Stimulated activated CD8-positive, alpha-beta memory T cell treated with anti-CD3 and anti-CD28 coated beads, Interleukin-15, amount 100 ng/mL, for 1 hour (primary cell): ENCODE measurements around the gene HHLA2.

ENCODE experiments used
- DNase-seq: peaks from one replicate; pipeline ENCODE4 v3.0.0-alpha.2; 2020; ENCODE audit warnings: low read depth

The HHLA2 gene

DNA sequence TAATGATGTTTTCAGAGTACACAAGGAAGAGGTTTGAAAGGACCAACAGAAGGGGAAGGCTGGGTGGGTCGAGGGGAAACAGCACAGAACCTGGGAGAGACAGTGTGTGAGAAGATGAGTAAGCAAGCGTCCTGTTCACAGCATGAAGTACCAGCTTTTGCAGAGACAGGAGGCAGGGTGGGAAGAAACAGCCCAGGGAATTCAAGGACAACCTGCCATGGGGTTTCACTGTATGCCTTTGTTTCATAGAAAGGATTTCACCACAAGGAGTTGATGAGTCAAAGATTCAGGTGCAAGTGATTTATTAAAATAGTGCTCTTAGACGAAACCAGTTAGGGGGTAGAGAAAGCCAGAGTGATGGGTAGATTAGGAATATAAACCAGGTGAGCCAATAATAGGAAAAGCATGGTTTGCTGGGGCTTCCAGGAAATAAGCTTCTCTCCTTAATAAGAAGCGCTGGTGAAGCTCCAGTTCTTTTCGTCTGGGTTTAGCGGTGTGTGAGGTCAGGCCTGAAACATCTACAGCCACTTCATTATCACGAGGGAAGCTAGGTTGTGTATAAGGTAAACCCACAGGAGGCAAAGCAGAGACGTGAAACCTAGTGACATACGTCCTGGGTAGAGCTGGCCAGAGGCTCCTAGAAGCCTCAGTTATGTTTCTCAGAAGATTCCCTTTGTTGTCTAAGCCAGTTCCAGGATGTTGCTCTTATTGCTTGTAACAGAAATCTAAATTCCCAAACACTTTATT lies 3.9 kb downstream of the HHLA2 start:
- no peak for DNase-seq

DNA sequence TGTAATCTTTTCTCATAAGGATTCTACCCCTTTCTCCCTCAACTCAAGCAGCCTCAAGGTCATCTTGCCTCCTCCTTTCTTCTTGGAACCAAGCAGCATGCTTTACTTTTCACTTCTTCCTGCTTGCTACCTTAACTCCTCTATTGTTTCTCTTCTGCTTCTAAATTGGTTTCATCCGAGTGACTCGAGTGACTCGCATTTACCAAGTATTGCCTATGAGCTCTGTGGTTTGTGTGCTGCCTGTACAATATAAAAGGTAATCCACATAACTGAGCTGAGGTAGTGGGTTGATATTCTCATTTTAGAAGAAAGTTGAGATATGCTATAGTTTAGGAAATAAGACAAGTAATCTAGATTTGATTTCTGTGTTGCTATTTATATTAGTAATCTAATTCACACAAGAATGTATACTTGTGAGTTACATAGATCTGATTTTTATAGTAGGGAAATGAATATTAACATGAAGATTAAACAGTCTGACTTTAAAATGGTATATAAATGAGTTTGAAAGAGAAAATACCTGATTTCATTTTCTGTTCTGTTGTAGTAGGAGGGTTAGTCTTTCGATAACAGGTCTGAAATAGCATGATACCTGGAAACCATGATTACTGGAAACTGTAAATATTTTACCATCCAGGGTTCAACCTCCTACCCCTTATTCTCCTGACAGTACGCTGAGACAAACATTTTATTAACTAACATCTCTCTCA lies 5.5 kb downstream of the HHLA2 start:
- no peak for DNase-seq

DNA sequence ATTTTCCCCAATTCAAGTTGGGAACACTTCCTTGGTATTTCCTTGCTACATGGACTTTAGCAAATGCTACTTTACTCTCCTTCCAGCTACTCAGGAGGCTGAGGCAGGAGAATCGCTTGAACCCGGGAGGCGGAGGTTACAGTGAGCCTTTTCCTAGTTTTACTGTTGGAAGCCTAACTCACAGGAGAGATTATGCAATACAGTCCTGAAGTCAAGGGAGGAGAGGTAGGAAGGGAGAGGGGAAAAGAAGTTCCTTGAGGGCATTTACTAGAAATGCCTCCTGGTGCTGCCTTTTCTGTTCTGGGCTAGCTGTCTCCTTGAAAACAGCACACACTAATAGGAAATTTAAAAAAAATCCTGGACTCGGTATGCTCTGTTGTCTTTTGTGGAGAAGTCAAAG lies 6.2 kb downstream of the HHLA2 start:
- no peak for DNase-seq

DNA sequence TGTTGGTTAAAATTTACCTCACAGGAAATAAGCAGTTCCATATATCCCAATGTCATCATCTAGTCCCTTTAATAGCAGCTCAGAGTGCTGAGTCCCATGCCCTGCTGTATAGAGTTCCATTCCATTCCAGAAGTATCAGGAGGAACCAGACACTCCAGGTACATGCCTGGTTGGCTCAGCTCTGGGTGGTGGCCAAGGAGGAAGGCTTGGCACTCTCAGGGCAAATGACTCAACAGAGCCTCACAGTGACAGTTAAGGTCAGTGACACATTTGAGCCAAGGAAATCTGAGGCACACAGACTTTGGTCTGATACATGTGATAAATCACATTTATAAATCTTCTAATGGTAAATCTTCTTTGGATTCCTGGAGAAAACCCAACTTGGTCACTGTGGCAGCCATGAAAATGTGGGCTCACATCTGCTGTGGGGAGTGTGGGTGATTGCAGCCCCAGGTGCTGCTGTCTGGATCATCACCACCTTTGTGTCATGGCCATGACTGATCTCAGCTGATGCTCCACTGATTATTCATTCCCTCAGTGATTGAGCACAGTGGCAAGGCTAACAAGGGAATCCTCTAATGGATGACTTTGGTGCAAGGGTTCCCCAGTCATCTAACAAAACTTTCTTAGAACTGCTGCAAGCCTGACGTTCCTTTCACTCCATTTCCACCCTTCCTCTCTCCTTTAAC lies 9.3 kb downstream of the HHLA2 start:
- DNase-seq, result no peak

DNA sequence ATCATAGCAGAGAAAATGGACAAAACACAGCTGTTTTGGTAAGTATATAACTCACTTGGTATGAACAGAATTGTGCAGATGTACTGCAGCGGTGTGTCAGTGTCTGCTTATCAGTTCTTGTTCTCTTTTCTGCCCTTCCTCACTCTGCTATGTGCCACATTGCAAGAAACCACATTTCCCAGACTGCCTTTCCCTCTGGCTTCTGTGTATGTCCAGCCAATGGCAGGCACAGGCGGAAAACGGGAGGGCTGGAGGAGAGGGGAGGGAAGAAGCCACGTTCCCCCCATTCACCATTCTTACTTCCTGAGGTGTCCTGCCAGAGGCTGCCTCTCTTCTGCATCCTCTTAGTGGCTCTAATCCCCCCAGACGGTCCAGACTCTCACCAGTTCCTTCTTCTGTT lies 15.4 kb downstream of the HHLA2 start:
- DNase-seq, result no peak

DNA sequence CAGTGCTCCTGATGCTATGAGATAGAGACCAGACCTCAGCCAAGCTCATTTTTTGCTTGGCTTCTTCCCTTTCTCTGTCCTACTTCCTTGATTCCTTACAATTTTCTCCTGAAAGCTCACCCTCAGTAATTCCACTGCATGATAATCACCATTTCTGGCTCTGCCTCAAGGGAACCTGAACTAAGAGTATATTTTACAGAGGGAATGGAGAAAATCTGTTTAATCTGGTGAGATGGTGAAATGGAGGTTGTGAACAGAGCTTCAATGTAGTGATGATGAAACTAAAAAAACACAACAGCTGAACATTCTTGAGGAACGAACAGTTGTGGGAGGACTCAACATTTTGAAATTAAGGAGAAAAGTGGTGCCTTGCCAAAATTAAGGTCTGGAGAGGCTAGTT lies 16.3 kb downstream of the HHLA2 start:
- DNase-seq, result no peak

DNA sequence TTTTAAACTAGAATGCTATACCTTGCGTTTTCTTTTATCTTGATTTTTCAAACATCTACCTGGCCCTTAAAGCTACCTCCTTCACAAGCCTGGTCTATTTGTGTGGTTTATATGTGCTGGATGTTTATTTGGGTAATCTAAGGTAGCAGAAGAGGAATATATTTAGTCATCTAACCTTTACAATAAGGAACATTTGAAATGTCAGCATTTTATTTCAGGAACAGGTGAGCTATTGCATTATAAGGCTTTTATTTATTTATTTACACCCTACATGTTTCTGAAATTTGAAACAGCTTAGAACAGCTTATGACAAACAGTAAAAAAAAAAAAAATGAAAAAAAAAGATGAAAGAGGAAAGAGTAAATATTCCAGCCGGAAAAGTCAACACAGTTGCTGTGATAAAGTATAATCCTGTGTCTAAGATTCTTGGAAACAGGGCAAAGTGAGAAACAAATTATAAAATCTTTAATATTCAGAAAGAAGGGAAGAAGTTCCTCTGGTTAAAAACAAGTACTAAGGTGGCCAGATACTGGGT lies 19.5 kb downstream of the HHLA2 start:
- no peak for DNase-seq

DNA sequence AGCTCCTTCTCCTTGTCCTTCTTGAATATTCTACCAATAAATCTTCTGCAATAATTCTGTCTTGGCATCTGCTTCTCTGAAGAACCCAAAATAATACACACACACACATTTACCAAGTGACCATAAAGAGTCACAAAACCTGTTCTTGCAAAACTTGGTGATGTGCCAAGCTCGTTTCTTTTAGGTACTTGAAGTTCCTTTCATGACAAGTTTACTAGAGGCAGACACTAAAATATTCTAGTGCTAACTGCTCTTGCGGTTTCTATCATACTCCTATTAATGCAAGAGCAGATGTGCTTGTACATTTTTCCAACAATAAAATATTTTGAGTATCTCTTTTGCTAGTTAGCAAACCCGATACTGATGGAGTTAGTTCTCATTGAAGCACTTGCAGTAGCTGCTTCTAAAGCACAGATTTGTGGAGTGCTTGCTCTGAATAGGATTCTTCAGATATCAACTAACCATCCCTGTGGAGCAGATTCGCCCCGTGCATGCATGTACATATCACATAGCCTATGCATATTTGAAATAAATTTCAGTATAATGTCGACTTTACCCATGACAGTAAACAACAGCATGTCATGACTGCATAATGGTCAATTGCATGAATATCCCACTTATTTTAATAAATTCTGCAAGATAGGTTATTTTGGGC lies 23.2 kb downstream of the HHLA2 start:
- DNase-seq, result no peak

DNA sequence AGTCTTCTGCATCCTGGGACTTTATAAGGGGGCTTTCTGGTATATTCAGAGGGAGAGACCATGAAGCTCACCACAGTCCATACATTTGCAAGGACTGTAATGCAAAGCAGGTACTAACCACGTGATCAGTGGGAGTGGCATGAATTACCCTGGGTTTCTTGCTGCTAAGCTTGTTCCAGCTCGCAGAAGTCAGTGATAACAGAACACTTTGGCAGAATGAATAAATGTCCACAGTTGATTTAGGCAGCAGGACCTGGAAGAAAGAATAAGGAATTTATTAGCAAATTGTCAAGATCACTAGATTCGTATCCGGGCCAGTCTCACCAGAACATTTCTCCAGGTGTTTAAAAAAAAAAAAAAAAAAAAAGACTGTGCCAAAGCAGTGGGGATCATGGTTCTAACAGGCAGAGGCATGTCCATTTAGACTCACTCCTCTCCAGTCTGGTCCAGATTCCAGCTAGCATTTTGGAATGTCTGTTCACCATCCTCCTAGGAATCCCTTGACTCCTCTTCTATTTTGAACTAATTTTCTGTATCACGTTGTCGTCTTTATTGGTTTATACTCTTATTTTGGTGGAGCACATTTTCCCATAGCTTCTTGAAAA lies 24.5 kb downstream of the HHLA2 start:
- no peak for DNase-seq

DNA sequence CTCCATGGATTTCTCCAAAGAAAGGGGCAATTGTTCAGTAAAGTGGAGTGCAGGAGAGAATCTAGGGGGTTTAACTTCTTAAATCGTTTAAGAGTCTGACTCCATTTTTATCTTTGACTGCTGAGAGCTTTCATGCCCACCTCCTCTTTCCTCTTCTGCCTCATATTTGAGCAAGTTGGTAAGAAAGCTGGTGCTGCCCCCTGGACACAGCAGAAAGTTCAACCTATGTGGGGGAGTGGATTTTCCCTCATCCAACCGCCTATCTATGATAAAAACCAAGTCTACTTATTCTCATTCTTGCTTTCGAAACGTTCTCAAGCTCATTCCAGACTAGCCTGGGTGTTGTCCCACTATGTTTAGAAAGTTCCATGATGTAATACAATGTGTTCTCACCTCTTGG lies 26.0 kb downstream of the HHLA2 start:
- DNase-seq, result no peak

DNA sequence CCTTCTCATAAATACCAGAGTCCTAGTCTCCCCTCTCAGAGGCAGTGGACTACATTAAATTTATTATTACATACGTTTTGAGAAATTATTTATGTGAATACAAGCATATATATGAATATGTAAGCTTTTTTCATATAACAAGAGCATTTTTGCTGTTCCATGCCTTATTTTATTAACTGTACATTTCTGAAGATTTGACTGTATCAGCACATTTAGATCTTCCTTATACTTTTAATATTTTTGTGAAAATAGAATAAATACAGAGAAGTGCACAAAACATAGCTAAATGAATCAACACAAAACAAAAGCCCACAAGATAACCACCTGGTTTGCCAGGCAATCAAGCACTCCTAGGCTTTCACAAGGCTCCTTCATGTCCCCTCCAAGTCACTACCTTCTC lies 27.8 kb downstream of the HHLA2 start:
- DNase-seq, result no peak

DNA sequence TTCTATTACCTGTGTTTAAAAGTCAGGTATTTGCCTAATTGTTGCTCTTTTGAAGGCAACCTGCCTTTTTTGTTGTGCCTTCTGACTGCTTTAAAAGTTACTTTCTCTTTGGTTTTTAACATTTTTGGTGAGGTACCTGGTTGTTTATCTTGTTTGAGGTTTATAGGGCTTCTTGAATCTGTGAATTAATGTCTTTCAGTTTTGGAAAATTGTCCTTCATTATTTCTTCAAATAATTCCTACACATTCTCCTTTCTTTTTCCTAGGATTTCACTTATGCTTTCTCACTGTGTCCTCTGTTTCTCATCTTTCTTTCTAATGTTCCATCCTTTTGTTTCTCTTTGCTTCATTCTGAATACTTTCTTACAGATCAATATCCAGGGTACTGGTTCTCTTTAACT lies 30.8 kb downstream of the HHLA2 start:
- no peak for DNase-seq

DNA sequence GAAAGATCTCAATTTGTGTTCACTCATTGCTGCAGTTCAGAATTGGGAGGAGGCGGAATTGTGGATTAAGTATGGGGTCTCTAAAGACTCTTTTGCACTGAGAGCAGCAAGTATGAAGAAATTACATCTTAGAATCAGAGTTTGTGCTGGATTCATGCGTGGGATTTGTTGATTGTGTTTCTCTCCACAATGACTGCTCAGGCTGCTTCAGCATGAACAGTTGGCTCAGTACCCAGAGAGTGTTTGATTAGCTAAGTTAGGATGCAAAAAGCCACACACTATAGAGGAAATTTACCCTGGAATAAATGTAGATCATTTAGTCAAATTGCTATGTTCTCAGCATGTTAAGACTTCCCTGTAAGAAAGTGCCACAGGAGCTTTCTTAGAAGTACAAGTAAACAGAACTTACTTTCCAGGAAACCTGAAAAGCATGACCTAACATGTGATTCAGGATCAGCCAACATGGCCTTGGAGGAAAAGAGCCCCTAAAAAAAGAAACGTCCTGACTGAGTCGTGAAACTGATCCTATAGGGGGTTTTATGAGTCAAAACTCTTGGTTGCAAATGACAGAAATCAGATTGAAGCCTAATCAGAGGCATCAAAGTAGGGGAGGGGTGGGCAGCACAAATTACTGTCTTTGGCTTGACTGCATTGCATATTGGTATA lies 32.6 kb downstream of the HHLA2 start:
- DNase-seq, result no peak

DNA sequence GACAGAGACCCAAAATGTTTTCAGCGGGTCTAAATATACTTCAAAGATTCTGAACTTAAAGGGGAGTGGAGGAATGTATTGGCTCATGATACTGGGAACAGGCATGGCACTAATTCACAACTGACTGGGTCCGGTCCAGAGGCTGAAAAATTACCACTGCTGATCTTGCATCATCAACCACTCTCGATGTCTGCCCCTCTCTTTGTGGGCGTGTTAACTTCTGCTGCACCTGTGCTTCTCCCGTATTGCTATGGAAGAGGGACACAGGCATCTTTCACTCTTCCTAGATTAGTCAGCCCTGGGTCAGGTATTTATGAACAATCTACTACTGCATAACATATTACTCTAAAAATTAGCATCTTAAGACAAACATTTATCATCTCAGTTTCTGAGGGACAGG lies 33.2 kb downstream of the HHLA2 start:
- no peak for DNase-seq

DNA sequence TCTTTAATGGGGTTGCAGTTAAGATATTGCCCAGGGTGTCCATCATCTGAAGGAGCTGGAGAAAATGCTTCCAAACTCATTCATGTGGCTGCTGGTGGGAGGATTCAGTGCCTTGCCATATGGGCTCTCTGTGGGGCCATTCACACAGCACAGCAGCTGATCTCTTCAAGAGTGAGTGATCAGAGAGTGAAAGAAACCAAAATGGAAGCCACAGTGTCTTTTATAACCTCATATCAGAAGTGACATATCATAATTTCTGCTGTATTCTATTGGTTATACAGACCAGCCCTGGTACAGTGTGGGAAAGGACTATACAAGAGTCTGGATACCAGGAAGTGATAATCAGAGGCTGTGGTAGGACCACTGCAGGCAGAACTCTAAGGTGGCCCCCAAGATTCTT lies 33.6 kb downstream of the HHLA2 start:
- DNase-seq, result no peak

DNA sequence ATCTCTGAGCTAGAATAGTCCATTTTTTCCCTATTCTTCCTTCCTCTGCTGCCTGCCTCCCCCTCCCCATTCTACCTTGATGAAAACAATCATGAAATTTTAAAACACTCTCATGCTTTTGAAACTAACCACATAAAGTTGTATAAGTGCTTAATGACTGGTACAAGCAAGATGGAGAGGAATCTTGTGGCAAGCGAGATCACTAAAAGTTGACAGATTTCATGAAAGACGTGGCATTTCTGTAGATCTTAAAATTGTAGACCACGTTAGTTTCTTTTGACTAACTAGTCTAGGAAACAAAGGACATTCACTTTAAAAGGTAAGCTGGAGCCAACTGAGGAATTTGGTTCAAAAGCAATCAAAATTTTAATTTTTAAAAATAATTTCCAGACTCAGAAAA lies 35.4 kb downstream of the HHLA2 start:
- DNase-seq, result no peak

DNA sequence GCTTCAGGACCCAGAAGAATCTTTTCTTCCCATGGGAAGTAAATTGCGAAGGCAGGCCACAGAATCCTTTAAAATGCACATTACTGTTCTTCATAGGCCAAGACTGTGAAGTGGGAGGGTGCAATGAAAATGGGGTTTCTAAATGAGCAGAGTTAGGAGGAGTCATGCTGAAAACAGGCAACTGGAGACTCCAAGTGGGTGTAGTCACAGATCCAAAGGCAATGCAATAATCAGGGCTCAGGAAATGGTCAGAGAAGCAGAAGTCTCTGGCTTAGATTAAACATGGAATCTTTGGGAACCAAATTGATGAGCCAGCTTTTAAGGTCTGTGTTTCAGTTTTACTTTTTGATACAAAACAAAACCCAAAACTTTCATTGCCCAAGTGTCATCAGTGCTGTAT lies 37.6 kb downstream of the HHLA2 start:
- no peak for DNase-seq

DNA sequence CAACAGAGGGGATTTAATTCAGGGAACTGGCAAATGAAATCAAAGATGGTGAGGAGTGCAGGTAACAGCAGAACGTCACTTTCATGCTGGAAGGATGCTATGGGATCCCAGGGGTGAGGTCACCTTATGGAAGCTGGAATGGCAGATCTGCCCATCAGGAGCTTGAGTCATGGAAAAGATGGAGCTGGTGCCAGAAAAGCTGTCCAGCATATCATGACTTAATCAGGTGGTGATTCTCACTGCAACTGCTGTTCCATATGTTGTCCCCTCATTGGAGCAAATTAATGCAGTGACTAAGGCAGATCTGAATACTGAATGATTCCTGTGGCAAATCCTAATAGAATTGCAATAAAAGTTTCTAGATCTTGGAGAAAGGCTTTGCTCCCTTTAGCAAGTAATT lies 38.4 kb downstream of the HHLA2 start:
- no peak for DNase-seq

DNA sequence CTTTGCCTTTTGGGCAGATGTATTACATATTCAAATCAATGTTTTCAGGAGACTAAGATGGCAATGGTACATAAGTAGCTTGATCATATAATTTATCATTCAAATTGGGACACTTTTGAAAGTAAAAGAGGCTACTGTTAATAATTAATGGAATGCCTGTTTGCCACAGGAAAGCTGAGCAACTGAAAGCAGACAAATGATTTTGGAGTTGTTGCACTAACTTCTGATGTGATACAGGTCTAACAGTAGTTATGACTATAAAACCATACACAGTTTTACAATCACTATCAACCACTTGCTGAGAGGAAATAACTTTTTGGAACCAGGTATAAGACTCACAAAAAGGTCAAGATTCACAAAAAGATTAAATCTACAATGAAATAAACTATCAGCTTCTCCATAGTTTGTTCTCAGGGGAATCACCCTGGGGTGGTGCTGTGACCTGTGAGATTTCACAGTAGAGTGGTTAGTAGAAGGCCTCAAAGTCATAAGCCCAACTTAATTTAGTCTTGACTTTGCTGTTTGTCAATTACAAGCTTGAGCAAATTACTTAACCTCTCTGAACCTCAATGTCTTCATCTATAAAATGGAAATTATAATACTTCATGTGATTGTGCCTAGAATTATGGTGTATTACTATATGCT lies 42.7 kb downstream of the HHLA2 start:
- no peak for DNase-seq

DNA sequence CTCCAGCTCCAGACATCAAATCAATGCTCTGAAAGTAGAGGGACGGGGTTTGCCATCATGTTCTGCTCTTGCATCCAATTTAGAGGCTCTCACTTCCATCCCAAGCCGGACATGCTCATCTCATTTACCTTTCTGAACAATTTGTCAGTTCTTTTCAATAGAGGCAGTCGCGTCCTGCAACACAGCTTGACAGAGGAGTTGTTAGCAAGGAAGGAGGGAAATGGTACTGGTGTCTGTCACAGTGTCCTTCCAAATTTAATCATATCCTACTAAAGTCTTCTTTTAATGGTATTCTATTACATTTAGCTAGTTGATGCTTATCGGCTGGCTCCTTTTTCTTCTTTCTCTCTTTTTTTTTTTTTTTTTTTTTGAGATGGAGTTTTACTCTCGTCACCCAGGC lies 45.6 kb downstream of the HHLA2 start:
- no peak for DNase-seq

DNA sequence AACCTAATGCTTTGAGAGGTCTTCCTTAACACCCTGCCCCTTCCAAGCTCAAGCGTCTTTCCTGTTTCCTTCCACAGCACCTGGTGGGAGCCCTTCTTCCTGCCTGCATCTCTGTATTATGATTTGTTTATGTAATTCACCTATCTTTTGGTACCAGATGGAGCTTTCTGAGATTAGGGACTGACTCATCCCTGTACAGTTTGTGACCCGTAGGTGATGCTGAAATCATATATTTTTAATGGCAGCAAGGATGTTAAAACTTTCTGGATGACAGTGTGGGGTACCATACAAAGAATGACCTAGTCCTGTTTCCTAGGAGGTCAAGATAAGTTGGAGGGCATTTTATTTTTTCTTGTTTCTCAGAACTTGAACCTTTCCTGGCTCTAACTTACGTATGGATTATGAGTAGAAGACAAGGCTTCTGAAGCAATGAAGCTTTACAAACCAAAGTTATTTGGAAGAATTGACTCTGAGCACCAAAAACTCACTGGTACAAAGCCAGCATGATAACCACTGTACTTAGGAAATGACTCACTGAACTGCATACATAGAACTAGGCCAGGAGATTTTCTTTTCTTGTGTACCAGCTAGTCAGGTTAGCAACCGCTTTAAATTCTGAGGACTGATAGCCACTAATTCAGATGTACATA lies 46.6 kb downstream of the HHLA2 start:
- no peak for DNase-seq
